Measurements from ENCODE around the gene TMPRSS2.

DNA sequence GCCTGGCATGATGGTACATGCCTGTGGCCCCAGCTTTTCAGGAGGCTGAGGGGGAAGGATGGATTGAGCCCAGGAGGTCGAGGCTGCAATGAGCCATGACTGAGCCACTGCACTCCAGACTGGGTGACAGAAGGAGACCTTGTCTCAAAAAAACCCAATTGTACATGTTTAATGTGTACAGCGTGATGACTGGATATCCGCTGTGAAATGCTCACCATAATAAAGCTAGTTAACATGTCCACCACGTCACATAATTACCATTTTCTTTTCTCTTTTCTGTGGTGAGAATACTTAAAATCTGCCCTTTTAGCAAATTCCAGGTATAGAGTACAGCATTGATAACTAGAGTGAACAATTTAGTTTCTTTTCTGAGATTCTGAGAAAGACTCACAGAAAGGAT lies 24.0 kb downstream of the TMPRSS2 start:
- TF ChIP-seq, protein P1, sequence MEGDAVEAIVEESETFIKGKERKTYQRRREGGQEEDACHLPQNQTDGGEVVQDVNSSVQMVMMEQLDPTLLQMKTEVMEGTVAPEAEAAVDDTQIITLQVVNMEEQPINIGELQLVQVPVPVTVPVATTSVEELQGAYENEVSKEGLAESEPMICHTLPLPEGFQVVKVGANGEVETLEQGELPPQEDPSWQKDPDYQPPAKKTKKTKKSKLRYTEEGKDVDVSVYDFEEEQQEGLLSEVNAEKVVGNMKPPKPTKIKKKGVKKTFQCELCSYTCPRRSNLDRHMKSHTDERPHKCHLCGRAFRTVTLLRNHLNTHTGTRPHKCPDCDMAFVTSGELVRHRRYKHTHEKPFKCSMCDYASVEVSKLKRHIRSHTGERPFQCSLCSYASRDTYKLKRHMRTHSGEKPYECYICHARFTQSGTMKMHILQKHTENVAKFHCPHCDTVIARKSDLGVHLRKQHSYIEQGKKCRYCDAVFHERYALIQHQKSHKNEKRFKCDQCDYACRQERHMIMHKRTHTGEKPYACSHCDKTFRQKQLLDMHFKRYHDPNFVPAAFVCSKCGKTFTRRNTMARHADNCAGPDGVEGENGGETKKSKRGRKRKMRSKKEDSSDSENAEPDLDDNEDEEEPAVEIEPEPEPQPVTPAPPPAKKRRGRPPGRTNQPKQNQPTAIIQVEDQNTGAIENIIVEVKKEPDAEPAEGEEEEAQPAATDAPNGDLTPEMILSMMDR (IDR thresholded peaks at IDR 0.05), result no peak
- TF ChIP-seq POLR2A (IDR thresholded peaks at IDR 0.05), result no peak
